Keratinocyte (primary cell): Measurements from ENCODE around the gene DCHS1.

ENCODE experiments used
- EZH2 ChIP-seq: IDR thresholded peaks from one replicate; pipeline ENCODE4 v1.6.1; 2012; ENCODE audit warnings: inconsistent platforms, mild to moderate bottlenecking, low read length, moderate library complexity
- TF ChIP-seq, protein P1 (sequence below), 3 experiments: IDR thresholded peaks in 1 of 3; conservative IDR thresholded peaks in 1 of 3; optimal IDR thresholded peaks in 1 of 3; 2 replicates in 2 of 3; 3 replicates in 1 of 3; pipeline versions ENCODE3 to v1.5.1; 2011; ENCODE audit warnings: low read length in 3 of 3, mild to moderate bottlenecking in 3 of 3, moderate library complexity in 2 of 3, control low read depth in 1 of 3, inconsistent platforms in 1 of 3; ENCODE audit not compliant: insufficient read depth in 2 of 3; ENCODE audit errors: extremely low read depth in 1 of 3

GRCh38 chr11:6608011-6608410 lies 47.6 kb downstream of the DCHS1 start:
- TF ChIP-seq, protein P1, sequence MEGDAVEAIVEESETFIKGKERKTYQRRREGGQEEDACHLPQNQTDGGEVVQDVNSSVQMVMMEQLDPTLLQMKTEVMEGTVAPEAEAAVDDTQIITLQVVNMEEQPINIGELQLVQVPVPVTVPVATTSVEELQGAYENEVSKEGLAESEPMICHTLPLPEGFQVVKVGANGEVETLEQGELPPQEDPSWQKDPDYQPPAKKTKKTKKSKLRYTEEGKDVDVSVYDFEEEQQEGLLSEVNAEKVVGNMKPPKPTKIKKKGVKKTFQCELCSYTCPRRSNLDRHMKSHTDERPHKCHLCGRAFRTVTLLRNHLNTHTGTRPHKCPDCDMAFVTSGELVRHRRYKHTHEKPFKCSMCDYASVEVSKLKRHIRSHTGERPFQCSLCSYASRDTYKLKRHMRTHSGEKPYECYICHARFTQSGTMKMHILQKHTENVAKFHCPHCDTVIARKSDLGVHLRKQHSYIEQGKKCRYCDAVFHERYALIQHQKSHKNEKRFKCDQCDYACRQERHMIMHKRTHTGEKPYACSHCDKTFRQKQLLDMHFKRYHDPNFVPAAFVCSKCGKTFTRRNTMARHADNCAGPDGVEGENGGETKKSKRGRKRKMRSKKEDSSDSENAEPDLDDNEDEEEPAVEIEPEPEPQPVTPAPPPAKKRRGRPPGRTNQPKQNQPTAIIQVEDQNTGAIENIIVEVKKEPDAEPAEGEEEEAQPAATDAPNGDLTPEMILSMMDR (optimal IDR thresholded peaks at IDR 0.05 in 1 of 3, IDR thresholded peaks at IDR 0.05 in 1 of 3, conservative IDR thresholded peaks at IDR 0.05 in 1 of 3; ENCODE audit: extremely low read depth in 1 of 3, insufficient read depth in 2 of 3, low read length in 3 of 3): no peak
- TF ChIP-seq EZH2: no peak
